Hepatocyte (in vitro differentiated cells): ENCODE measurements around the gene ENOX1. TPM values are rescaled to one million over a fixed set of nuclear protein-coding genes. Genes with fewer than 3 reads are reported as not detected.

Experiments used
- DNase-seq: peaks from one replicate; pipeline ENCODE4 v3.0.0-alpha.2; 2016; ENCODE audit warnings: low spot score
- H2AFZ ChIP-seq: fragments of 200-600 bp; sonication (generic); 2 replicates; pipeline ENCODE4 v1.6.0; 2016; ENCODE audit warnings: antibody characterized with exemption, mild to moderate bottlenecking
- H3K27ac ChIP-seq: fragments of 200-600 bp; sonication (generic); 2 replicates; pipeline ENCODE4 v1.5.1; 2016; ENCODE audit warnings: mild to moderate bottlenecking
- H3K27me3 ChIP-seq: fragments of 200-600 bp; sonication (generic); 2 replicates; pipeline ENCODE4 v1.6.1; 2016
- H3K36me3 ChIP-seq: fragments of 200-600 bp; sonication (generic); replicated peaks from 2 replicates; pipeline ENCODE4 v1.5.1; 2016; ENCODE audit warnings: low read depth; ENCODE audit not compliant: insufficient read depth
- H3K4me1 ChIP-seq: fragments of 200-600 bp; sonication (generic); 2 replicates; pipeline ENCODE4 v1.5.1; 2016; ENCODE audit warnings: mild to moderate bottlenecking, moderate library complexity; ENCODE audit not compliant: insufficient read depth
- H3K4me2 ChIP-seq: fragments of 200-600 bp; sonication (generic); 2 replicates; pipeline ENCODE4 v1.6.0; 2016
- H3K4me3 ChIP-seq: fragments of 200-600 bp; sonication (generic); 2 replicates; pipeline ENCODE4 v1.5.1; 2016; ENCODE audit warnings: mild to moderate bottlenecking
- H3K79me2 ChIP-seq: fragments of 200-600 bp; sonication (generic); 2 replicates; pipeline ENCODE4 v1.6.0; 2017; ENCODE audit warnings: mild to moderate bottlenecking
- H3K9me2 ChIP-seq: fragments of 200-600 bp; sonication (generic); replicated peaks from 2 replicates; pipeline ENCODE4 v1.6.0; 2017; ENCODE audit warnings: mild to moderate bottlenecking; ENCODE audit not compliant: insufficient read depth
- H3K9me3 ChIP-seq: fragments of 200-600 bp; sonication (generic); 2 replicates; pipeline ENCODE4 v1.5.1; 2016; ENCODE audit warnings: low read depth, mild to moderate bottlenecking
- H4K20me1 ChIP-seq: fragments of 200-600 bp; sonication (generic); 2 replicates; pipeline ENCODE4 v1.6.0; 2016; ENCODE audit warnings: mild to moderate bottlenecking; ENCODE audit not compliant: insufficient read depth, poor library complexity, severe bottlenecking
- CTCF ChIP-seq: fragments of 200-600 bp; sonication (generic); IDR thresholded peaks from 2 replicates; pipeline ENCODE4 v1.5.1; 2016; ENCODE audit warnings: antibody characterized with exemption, mild to moderate bottlenecking; ENCODE audit not compliant: poor library complexity
- EZH2 ChIP-seq: fragments of 200-600 bp; sonication (generic); IDR thresholded peaks from 2 replicates; pipeline ENCODE4 v1.6.1; 2016; ENCODE audit warnings: antibody characterized with exemption, mild to moderate bottlenecking, borderline replicate concordance
- EZH2phosphoT487 ChIP-seq: fragments of 200-600 bp; sonication (generic); IDR thresholded peaks from one replicate; pipeline ENCODE4 v1.6.1; 2018; ENCODE audit warnings: antibody characterized with exemption, mild to moderate bottlenecking, low read depth, moderate library complexity; ENCODE audit not compliant: unreplicated experiment, severe bottlenecking
- WGBS: methylation state at CpG from one replicate; pipeline ENCODE4 v1.1.6; 2016; ENCODE audit warnings: low lambda C conversion rate; ENCODE audit errors: missing lambda C conversion rate; 5-methylcytosine and 5-hydroxymethylcytosine counted together
- polyA plus RNA-seq: library from polyadenylated mRNA; unstranded; fragments of >200 nt; fragmentation: Nextera tagmentation; extraction: Ambion mirVana; gene quantifications from 2 replicates; pipeline ENCODE4 v1.2.1, GENCODE V29; 2016
- total RNA-seq: library from RNA; depleted of rRNA; stranded (reverse); fragments of >200 nt; gene quantifications from 2 replicates; pipeline ENCODE4 v1.2.3, GENCODE V29; 2014

ENOX1 gene
- total and polyA plus RNA-seq, 2 experiments from 2014 or later, result 2.4 to 4.0 TPM

- no peaks in the 10 kb centered on the region for H3K36me3 ChIP-seq
- peaks cover 4% of the 10 kb centered on the region for H3K9me2 ChIP-seq
- no peaks in the 10 kb centered on the region for H3K9me3 ChIP-seq
- no peak overlapping the region for H3K27ac ChIP-seq
- TF ChIP-seq CTCF (no peak), EZH2phosphoT487 (no peak), EZH2 (no peak)
- WGBS, result 60% methylated on average over 1 of the region's 1 CpG
- no peaks in the 10 kb centered on the region for H3K27me3 ChIP-seq
- H3K4me3 ChIP-seq, result no peak overlapping the region
- H3K4me2 ChIP-seq, result no peak overlapping the region
- H2AFZ ChIP-seq, result no peak overlapping the region
- H3K79me2 ChIP-seq, result no peaks in the 10 kb centered on the region
- no peak for DNase-seq
- no peaks in the 10 kb centered on the region for H4K20me1 ChIP-seq
- peaks cover 7% of the 10 kb centered on the region for H3K4me1 ChIP-seq
Observed at GRCh38 chr13:43446126-43446525, 340.6 kb downstream of the ENOX1 start.

GRCh38 chr13:43445668-43446067 is 341.1 kb downstream of the ENOX1 start:
- no peak overlapping the region for H2AFZ ChIP-seq
- H3K27me3 ChIP-seq, result no peaks in the 10 kb centered on the region
- H3K9me2 ChIP-seq, result peaks cover 4% of the 10 kb centered on the region
- DNase-seq, result no peak
- H3K4me2 ChIP-seq, result no peak overlapping the region
- no peaks in the 10 kb centered on the region for H3K9me3 ChIP-seq
- H3K36me3 ChIP-seq, result no peaks in the 10 kb centered on the region
- no peak overlapping the region for H3K4me3 ChIP-seq
- peaks cover 7% of the 10 kb centered on the region for H3K4me1 ChIP-seq
- H3K79me2 ChIP-seq, result no peaks in the 10 kb centered on the region
- WGBS, result 36% methylated on average over 2 of the region's 2 CpGs
- no peaks in the 10 kb centered on the region for H4K20me1 ChIP-seq
- H3K27ac ChIP-seq, result no peak overlapping the region
- TF ChIP-seq EZH2phosphoT487, result no peak
- no peak for TF ChIP-seq EZH2
- no peak for TF ChIP-seq CTCF

GRCh38 chr13:43444081-43444480 is 342.7 kb downstream of the ENOX1 start:
- no peaks in the 10 kb centered on the region for H3K27me3 ChIP-seq
- WGBS, result 62% methylated on average over 4 of the region's 4 CpGs

More at GRCh38 chr13:43444081-43444480, 342.7 kb downstream of the ENOX1 start:
- TF ChIP-seq CTCF, result no peak
- TF ChIP-seq EZH2, result no peak
- no peak for TF ChIP-seq EZH2phosphoT487
- H4K20me1 ChIP-seq, result no peaks in the 10 kb centered on the region
- H3K79me2 ChIP-seq, result no peaks in the 10 kb centered on the region
- H2AFZ ChIP-seq, result no peak overlapping the region
- H3K9me2 ChIP-seq, result no peaks in the 10 kb centered on the region
- no peak overlapping the region for H3K27ac ChIP-seq
- H3K4me1 ChIP-seq, result peaks cover 7% of the 10 kb centered on the region
- H3K36me3 ChIP-seq, result no peaks in the 10 kb centered on the region
- H3K9me3 ChIP-seq, result no peaks in the 10 kb centered on the region
- no peak for DNase-seq
- no peak overlapping the region for H3K4me3 ChIP-seq
- H3K4me2 ChIP-seq, result no peak overlapping the region
